Colonic mucosa (tissue), 4 donors: ENCODE data around the gene PAK5. TPM values are rescaled to one million over a fixed set of nuclear protein-coding genes. Genes with fewer than 3 reads are reported as not detected.

Experiments
- DNase-seq: peaks from one replicate; pipeline ENCODE4 v3.0.0-alpha.2; 2020
- H3K27ac ChIP-seq: fragments of 200-600 bp; one replicate; pipeline ENCODE4 v1.8.0; 2021
- H3K27me3 ChIP-seq: fragments of 200-600 bp; one replicate; pipeline ENCODE4 v1.8.0; 2021
- H3K36me3 ChIP-seq: fragments of 200-600 bp; one replicate; pipeline ENCODE4 v1.8.0; 2021
- H3K4me1 ChIP-seq: fragments of 200-600 bp; one replicate; pipeline ENCODE4 v1.8.0; 2021; ENCODE audit warnings: mild to moderate bottlenecking
- H3K4me3 ChIP-seq: fragments of 200-600 bp; one replicate; pipeline ENCODE4 v1.8.0; 2021
- H3K9ac ChIP-seq, 2 donors: one replicate each; pipeline ENCODE4 v1.7.0; 2013; ENCODE audit warnings: control low read depth in 2 of 2, low read depth in 2 of 2, low read length in 2 of 2
- H3K9me3 ChIP-seq: fragments of 200-600 bp; one replicate; pipeline ENCODE4 v1.8.0; 2021
- intact Hi-C: fragments of 100-400 bp; cut with DNase I; formaldehyde crosslinking; loops from one replicate; pipeline ENCODE4 v1.14.1; 2022
- total RNA-seq, 2 donors: library from RNA; stranded (reverse); fragmentation: NEBNext Ultra II Directional in 1 of 2; extraction: Animal tissue kit (Norgen Biotek cat#: 25700) in 1 of 2; gene quantifications; one replicate each; pipeline ENCODE4 v1.2.1, GENCODE V29; 2021
- TF ChIP-seq, protein P1 (sequence below): fragments of 200-600 bp; IDR thresholded peaks from one replicate; pipeline ENCODE4 v1.8.0; 2022; ENCODE audit warnings: antibody characterized with exemption, mild to moderate bottlenecking
- donor health status: healthy.
- donor health status: DM: no; HTN: no; CAD: no.
- donor health status: DM: no; HTN: no; CAD: no.

Gene PAK5
- total RNA-seq, 2 donors from 2014 or later: 0.07 TPM; not detected in 1

GRCh38 chr20:9590189-9590588 is 248.7 kb downstream of the PAK5 start:
- no peaks in the 10 kb centered on the region for H3K9me3 ChIP-seq
- no peak overlapping the region for H3K27ac ChIP-seq
- no peaks in the 10 kb centered on the region for H3K36me3 ChIP-seq
- H3K27me3 ChIP-seq: no peaks in the 10 kb centered on the region
- no peak for DNase-seq
- no peaks in the 10 kb centered on the region for H3K4me1 ChIP-seq
- H3K4me3 ChIP-seq: no peak overlapping the region
- TF ChIP-seq, protein P1, sequence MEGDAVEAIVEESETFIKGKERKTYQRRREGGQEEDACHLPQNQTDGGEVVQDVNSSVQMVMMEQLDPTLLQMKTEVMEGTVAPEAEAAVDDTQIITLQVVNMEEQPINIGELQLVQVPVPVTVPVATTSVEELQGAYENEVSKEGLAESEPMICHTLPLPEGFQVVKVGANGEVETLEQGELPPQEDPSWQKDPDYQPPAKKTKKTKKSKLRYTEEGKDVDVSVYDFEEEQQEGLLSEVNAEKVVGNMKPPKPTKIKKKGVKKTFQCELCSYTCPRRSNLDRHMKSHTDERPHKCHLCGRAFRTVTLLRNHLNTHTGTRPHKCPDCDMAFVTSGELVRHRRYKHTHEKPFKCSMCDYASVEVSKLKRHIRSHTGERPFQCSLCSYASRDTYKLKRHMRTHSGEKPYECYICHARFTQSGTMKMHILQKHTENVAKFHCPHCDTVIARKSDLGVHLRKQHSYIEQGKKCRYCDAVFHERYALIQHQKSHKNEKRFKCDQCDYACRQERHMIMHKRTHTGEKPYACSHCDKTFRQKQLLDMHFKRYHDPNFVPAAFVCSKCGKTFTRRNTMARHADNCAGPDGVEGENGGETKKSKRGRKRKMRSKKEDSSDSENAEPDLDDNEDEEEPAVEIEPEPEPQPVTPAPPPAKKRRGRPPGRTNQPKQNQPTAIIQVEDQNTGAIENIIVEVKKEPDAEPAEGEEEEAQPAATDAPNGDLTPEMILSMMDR: no peak
- no peak overlapping the region for H3K9ac ChIP-seq
- intact Hi-C loops: no loop called here

- H3K36me3 ChIP-seq: no peaks in the 10 kb centered on the region
- no peaks in the 10 kb centered on the region for H3K9me3 ChIP-seq
- no peak overlapping the region for H3K4me3 ChIP-seq
- H3K4me1 ChIP-seq: no peaks in the 10 kb centered on the region
- H3K27me3 ChIP-seq: no peaks in the 10 kb centered on the region
- intact Hi-C loops: no loop called here
- H3K9ac ChIP-seq: no peak overlapping the region
- TF ChIP-seq, protein P1: no peak
- no peak overlapping the region for H3K27ac ChIP-seq
- no peak for DNase-seq
Observed at GRCh38 chr20:9588706-9589105, 250.2 kb downstream of the PAK5 start.

GRCh38 chr20:9583151-9583550 is 255.7 kb downstream of the PAK5 start:
- TF ChIP-seq, protein P1: no peak
- DNase-seq: no peak
- Histone ChIP-seq H3K9ac (no peak overlapping the region), H3K4me1 (no peaks in the 10 kb centered on the region), H3K27ac (no peak overlapping the region), H3K36me3 (no peaks in the 10 kb centered on the region), H3K4me3 (no peak overlapping the region), H3K27me3 (no peaks in the 10 kb centered on the region), H3K9me3 (no peaks in the 10 kb centered on the region)
- intact Hi-C loops: no loop called here

DNA sequence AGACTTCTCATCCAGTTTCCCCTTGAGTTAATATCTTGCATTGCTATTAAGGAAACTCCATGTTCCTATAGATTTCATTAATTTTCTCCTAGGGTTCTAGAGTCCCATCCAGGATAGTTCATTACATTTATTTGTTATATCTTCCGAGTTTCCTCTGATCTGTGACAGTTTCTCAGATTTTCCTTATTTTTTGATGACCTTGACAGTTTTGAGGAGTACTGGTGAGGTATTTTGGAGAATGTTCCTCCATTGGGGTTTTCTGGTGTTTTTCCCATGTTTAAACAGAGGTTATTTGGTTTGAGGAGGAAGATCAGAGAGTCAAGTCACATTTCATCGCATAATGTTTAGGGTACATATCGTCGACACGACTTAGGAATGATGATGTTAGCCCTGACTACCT is 256.7 kb downstream of the PAK5 start:
- Histone ChIP-seq H3K36me3 (no peaks in the 10 kb centered on the region), H3K9ac (no peak overlapping the region), H3K27me3 (no peaks in the 10 kb centered on the region), H3K4me1 (no peaks in the 10 kb centered on the region), H3K27ac (no peak overlapping the region), H3K4me3 (no peak overlapping the region), H3K9me3 (no peaks in the 10 kb centered on the region)
- intact Hi-C loops: no loop called here
- TF ChIP-seq, protein P1: no peak
- no peak for DNase-seq

GRCh38 chr20:9581509-9581908 is 257.4 kb downstream of the PAK5 start:
- TF ChIP-seq, protein P1: no peak
- H3K27me3 ChIP-seq: no peaks in the 10 kb centered on the region
- H3K27ac ChIP-seq: no peak overlapping the region
- no peak overlapping the region for H3K9ac ChIP-seq
- no peaks in the 10 kb centered on the region for H3K9me3 ChIP-seq
- no peak overlapping the region for H3K4me3 ChIP-seq
- no peaks in the 10 kb centered on the region for H3K36me3 ChIP-seq
- intact Hi-C loops: no loop called here
- no peak for DNase-seq
- no peaks in the 10 kb centered on the region for H3K4me1 ChIP-seq

DNA sequence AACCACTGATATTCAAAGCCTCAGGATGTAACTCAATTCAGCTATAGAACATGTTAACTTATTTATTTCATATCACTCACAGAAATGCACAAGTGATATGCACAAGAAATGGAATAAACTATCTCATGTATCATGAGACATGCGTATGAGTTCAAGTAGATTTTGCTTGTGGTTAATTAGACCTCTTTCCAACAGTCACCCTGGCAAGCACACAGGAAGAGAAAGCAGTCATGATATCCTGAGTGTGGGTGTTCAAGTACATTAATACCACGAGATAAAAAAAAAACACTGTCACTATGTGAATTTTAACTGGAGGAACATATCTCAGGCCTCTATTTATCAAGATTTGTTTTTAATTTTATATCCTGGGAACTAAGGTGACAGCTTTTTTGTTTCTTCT is 260.3 kb downstream of the PAK5 start:
- H3K9ac ChIP-seq: no peak overlapping the region
- H3K36me3 ChIP-seq: no peaks in the 10 kb centered on the region
- H3K4me1 ChIP-seq: no peaks in the 10 kb centered on the region
- H3K27me3 ChIP-seq: no peaks in the 10 kb centered on the region
- no peak overlapping the region for H3K27ac ChIP-seq
- H3K9me3 ChIP-seq: no peaks in the 10 kb centered on the region
- TF ChIP-seq, protein P1: no peak
- DNase-seq: no peak
- intact Hi-C loops: no loop called here
- no peak overlapping the region for H3K4me3 ChIP-seq
